ENCODE measurements around the gene UBL3. TPM values are rescaled to one million over a fixed set of nuclear protein-coding genes. Genes with fewer than 3 reads are reported as not detected.

UBL3 gene
- total and polyA plus RNA-seq, 10 of the 15 experiments (the other 5 are each of a cell fraction or from before 2014, with no cell fraction given) = 5.5 to 13.7 (median 10.6) TPM

DNA sequence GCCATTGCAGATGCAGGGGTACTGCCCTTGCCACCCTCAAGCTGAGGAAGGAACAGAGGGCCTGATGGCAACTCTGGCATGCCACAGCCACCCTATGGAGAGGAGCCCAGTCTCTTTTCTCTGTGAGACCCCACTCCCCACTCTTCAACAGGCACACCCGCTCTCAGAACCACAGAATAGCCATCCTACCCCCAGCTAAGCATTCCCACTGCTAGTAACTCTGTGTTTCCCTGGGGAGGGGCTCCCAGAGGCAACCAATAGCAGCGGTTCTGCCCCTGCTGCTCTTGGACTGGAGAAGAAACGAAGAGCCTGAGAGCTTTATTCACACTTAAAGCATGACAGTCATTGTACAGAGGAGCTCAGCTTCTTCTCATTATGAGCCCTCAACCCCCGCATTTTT is 49.3 kb downstream of the UBL3 start (continued):
- TF ChIP-seq RCOR1 (conservative IDR thresholded peaks at IDR 0.05; ENCODE audit: low read depth, low read length) (no peak), EGR1 (IDR thresholded peaks at IDR 0.05; ENCODE audit: borderline replicate concordance in 1 of 2, low read depth in 2 of 2, low read length in 2 of 2) (no peak), POLR2AphosphoS5 (IDR thresholded peaks at IDR 0.05; ENCODE audit: low read length) (no peak), SIX5 (IDR thresholded peaks at IDR 0.05; ENCODE audit: low read depth, low read length, severe bottlenecking) (no peak), BCL11A (IDR thresholded peaks at IDR 0.05; ENCODE audit: low read depth, low read length) (no peak), YBX1 (IDR thresholded peaks at IDR 0.05) (no peak), MTA3 (IDR thresholded peaks at IDR 0.05; ENCODE audit: borderline replicate concordance, low read length) (no peak), NFYB (IDR thresholded peaks at IDR 0.05; ENCODE audit: insufficient read depth, low read depth, low read length) (no peak), SMAD5 (IDR thresholded peaks at IDR 0.05; ENCODE audit: low read depth) (no peak)
- TF ChIP-seq, protein P1, sequence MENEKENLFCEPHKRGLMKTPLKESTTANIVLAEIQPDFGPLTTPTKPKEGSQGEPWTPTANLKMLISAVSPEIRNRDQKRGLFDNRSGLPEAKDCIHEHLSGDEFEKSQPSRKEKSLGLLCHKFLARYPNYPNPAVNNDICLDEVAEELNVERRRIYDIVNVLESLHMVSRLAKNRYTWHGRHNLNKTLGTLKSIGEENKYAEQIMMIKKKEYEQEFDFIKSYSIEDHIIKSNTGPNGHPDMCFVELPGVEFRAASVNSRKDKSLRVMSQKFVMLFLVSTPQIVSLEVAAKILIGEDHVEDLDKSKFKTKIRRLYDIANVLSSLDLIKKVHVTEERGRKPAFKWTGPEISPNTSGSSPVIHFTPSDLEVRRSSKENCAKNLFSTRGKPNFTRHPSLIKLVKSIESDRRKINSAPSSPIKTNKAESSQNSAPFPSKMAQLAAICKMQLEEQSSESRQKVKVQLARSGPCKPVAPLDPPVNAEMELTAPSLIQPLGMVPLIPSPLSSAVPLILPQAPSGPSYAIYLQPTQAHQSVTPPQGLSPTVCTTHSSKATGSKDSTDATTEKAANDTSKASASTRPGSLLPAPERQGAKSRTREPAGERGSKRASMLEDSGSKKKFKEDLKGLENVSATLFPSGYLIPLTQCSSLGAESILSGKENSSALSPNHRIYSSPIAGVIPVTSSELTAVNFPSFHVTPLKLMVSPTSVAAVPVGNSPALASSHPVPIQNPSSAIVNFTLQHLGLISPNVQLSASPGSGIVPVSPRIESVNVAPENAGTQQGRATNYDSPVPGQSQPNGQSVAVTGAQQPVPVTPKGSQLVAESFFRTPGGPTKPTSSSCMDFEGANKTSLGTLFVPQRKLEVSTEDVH (IDR thresholded peaks at IDR 0.05; ENCODE audit: low read depth, partially characterized antibody) = no peak

DNA sequence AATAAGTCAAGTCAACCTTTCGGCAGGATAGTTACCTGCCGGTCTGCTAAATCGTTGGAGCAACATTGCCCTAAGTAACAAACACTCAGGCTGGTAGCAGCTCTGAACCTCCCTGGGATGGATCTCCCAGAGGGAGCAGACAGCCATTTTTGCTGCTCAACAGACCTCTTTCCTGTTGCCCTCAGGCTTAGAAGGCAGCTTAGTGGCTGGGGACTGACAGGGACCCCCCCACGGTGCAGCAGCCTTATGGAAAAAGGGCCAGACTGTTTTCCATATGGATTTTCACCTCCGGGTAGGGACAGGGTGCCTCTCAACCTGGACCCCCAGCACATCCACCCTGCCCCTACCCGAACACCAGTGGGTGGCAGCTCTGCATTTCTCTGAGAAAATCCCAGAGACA is 49.7 kb downstream of the UBL3 start:
- H3K9me3 ChIP-seq (replicated peaks; ENCODE audit: control insufficient read depth, insufficient read depth, low read length) = no peaks in the 10 kb centered on the region; the same call in 2 of the 3 replicates
- no peaks in the 10 kb centered on the region for H4K20me1 ChIP-seq (ENCODE audit: control insufficient read depth, insufficient read depth)
- no peak overlapping the region for H2AFZ ChIP-seq (ENCODE audit: control insufficient read depth, low read depth, low read length)
- FAIRE-seq = no peak
- intact Hi-C loops (cut with micrococcal nuclease; ENCODE audit: unreplicated experiment) = no loop called here
- no peak overlapping the region for H3K4me3 ChIP-seq
- peaks cover 3% of the 10 kb centered on the region for H3K79me2 ChIP-seq (ENCODE audit: control insufficient read depth, insufficient read depth, low read length)
- 74% methylated on average over 6 of the region's 6 CpGs for WGBS (ENCODE audit: insufficient coverage, insufficient replicate concordance, low lambda C conversion rate, missing lambda C conversion rate)
- H3K4me1 ChIP-seq (ENCODE audit: control insufficient read depth, insufficient read depth, low read length) = no peaks in the 10 kb centered on the region
- no peak for ATAC-seq
- ChIA-PET SMC1A (ENCODE audit: uncharacterized antibody, unreplicated experiment) (interaction anchor here (0.7 to 2.9 kb wide), 4 partner anchors 14 to 123 kb away, joined by 3 to 13 read pairs (median 3); no protein-coding TSS in a partner anchor), RAD21 (ENCODE audit: unreplicated experiment) (no interaction called here), CTCF (interaction anchor here (1.0 to 4.7 kb wide), 5 partner anchors 10 to 314 kb away, joined by 3 to 28 read pairs (median 4); no protein-coding TSS in a partner anchor), POLR2A (interaction anchor here (0.9 kb wide), 1 partner anchor 15 kb away, joined by 3 read pairs; no protein-coding TSS in a partner anchor)
- H3K27me3 ChIP-seq (replicated peaks in 1 of 2; ENCODE audit: control insufficient read depth in 2 of 2, insufficient read depth in 2 of 2, low read length in 1 of 2) = no peaks in the 10 kb centered on the region
- in situ Hi-C loops (cut with MboI) = no loop called here
- H3K27ac ChIP-seq (ENCODE audit: control insufficient read depth, insufficient read depth) = no peak overlapping the region
- BruUV-seq (replicated peaks) = no TSS peak
- DNase-seq (ENCODE audit: low read depth, low spot score) = no peak
- no peaks in the 10 kb centered on the region for H3K36me3 ChIP-seq (ENCODE audit: control insufficient read depth in 2 of 2, insufficient read depth in 2 of 2, low read length in 1 of 2)
- H3K9ac ChIP-seq (ENCODE audit: control insufficient read depth, insufficient read depth, low read length) = no peak overlapping the region
- no peak overlapping the region for H3K4me2 ChIP-seq (ENCODE audit: control insufficient read depth, insufficient read depth)
- TF ChIP-seq RAD51 (IDR thresholded peaks at IDR 0.05) (no peak), CHD1 (IDR thresholded peaks at IDR 0.05; ENCODE audit: low read depth, low read length) (no peak), ESRRA (IDR thresholded peaks at IDR 0.05; ENCODE audit: low read length) (no peak), TARDBP (IDR thresholded peaks at IDR 0.05; ENCODE audit: borderline replicate concordance) (no peak), MTA3 (IDR thresholded peaks at IDR 0.05; ENCODE audit: borderline replicate concordance, low read length) (no peak), SMARCA5 (IDR thresholded peaks at IDR 0.05) (no peak), FOXK2 (IDR thresholded peaks at IDR 0.05) (no peak), WRNIP1 (IDR thresholded peaks at IDR 0.05; ENCODE audit: borderline replicate concordance, low read depth, low read length) (no peak), SUPT20H (IDR thresholded peaks at IDR 0.05; ENCODE audit: borderline replicate concordance, control insufficient read depth, low read depth, low read length) (no peak)
- TF ChIP-seq, protein P2, sequence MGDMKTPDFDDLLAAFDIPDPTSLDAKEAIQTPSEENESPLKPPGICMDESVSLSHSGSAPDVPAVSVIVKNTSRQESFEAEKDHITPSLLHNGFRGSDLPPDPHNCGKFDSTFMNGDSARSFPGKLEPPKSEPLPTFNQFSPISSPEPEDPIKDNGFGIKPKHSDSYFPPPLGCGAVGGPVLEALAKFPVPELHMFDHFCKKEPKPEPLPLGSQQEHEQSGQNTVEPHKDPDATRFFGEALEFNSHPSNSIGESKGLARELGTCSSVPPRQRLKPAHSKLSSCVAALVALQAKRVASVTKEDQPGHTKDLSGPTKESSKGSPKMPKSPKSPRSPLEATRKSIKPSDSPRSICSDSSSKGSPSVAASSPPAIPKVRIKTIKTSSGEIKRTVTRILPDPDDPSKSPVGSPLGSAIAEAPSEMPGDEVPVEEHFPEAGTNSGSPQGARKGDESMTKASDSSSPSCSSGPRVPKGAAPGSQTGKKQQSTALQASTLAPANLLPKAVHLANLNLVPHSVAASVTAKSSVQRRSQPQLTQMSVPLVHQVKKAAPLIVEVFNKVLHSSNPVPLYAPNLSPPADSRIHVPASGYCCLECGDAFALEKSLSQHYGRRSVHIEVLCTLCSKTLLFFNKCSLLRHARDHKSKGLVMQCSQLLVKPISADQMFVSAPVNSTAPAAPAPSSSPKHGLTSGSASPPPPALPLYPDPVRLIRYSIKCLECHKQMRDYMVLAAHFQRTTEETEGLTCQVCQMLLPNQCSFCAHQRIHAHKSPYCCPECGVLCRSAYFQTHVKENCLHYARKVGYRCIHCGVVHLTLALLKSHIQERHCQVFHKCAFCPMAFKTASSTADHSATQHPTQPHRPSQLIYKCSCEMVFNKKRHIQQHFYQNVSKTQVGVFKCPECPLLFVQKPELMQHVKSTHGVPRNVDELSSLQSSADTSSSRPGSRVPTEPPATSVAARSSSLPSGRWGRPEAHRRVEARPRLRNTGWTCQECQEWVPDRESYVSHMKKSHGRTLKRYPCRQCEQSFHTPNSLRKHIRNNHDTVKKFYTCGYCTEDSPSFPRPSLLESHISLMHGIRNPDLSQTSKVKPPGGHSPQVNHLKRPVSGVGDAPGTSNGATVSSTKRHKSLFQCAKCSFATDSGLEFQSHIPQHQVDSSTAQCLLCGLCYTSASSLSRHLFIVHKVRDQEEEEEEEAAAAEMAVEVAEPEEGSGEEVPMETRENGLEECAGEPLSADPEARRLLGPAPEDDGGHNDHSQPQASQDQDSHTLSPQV (IDR thresholded peaks at IDR 0.05) = no peak
